Activated naive CD4-positive, alpha-beta T cell treated with anti-CD3 and anti-CD28 coated beads for 36 hours (primary cell): Measurements from ENCODE around the gene CMPK1. TPM values are rescaled to one million over a fixed set of nuclear protein-coding genes. Genes with fewer than 3 reads are reported as not detected.

Experiments
- CTCF ChIA-PET: fragments of 350-600 bp; sonication (Branson Sonifier 250); formaldehyde crosslinking; loops from one replicate; lab custom pipeline; 2021; ENCODE audit warnings: antibody characterized with exemption; lab: Charles Lee
- DNase-seq: peaks from one replicate; pipeline ENCODE4 v3.0.0-alpha.2; 2020
- H3K27ac Mint-ChIP-seq: one replicate; pipeline ENCODE4 v1.8.0; 2021; ENCODE audit warnings: mild to moderate bottlenecking, mixed read lengths
- H3K27me3 Mint-ChIP-seq: one replicate; pipeline ENCODE4 v1.8.0; 2021; ENCODE audit warnings: low read depth, mixed read lengths
- H3K36me3 Mint-ChIP-seq: one replicate; pipeline ENCODE4 v1.8.0; 2021; ENCODE audit warnings: low read depth, mixed read lengths
- H3K4me1 Mint-ChIP-seq: one replicate; pipeline ENCODE4 v1.8.0; 2021; ENCODE audit warnings: low read depth, mixed read lengths
- H3K4me3 Mint-ChIP-seq: one replicate; pipeline ENCODE4 v1.8.0; 2021; ENCODE audit warnings: mild to moderate bottlenecking, moderate library complexity, mixed read lengths
- H3K9me3 Mint-ChIP-seq: one replicate; pipeline ENCODE4 v1.8.0; 2021; ENCODE audit warnings: mixed read lengths
- intact Hi-C: fragments of 100-400 bp; cut with micrococcal nuclease; formaldehyde crosslinking; loops from one replicate; pipeline ENCODE4 v1.15.1; 2023
- total RNA-seq, 2 experiments: library from RNA; stranded (reverse); gene quantifications; one replicate each; pipeline ENCODE4 v1.2.3, GENCODE V29; 2021

CMPK1 gene
- total RNA-seq, 2 experiments from 2014 or later: 104 to 105 TPM

DNA sequence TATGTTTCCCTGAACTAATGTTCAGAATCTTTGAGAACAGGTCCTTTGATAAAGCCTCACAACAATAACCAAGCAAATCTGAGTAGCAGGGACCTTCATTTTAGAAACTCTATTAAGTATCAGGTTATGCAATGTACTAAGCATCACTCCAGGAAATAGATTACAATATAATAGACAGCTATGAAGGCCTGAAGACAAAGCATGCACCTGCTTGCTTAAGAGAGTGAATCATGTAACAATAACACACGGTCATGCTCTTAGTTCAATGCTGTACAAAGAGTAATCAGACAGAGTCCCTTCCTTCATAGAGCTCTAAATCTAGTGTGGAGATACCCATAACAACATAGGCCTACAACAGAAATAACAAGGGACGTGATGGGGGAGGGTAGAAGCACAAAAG, 8.1 kb upstream of the CMPK1 start:
- no peaks in the 10 kb centered on the region for H3K36me3 Mint-ChIP-seq
- H3K4me1 Mint-ChIP-seq: peaks cover 4% of the 10 kb centered on the region
- no peak overlapping the region for H3K4me3 Mint-ChIP-seq
- CTCF ChIA-PET: no interaction called here
- DNase-seq: no peak
- no peaks in the 10 kb centered on the region for H3K27me3 Mint-ChIP-seq
- H3K9me3 Mint-ChIP-seq: no peaks in the 10 kb centered on the region
- intact Hi-C loops: no loop called here
- no peak overlapping the region for H3K27ac Mint-ChIP-seq

DNA sequence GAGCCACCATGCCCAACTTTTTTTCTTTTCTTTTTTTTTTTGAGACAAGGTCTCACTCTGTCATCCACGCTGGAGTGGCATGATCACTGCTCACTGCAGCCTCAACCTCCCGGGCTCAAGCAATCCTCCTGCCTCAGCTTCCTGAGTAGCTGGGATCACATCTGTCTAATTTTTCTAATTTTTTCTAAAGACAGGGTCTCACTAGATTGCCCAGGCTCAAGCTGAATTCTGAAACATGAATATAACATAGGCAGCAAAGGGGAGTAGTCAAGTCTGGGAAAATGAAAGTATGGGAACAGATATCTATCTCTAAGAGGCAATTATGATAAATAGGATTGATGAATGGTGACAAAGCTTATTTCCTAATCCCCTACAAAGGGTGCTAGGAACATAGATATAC, 7.3 kb upstream of the CMPK1 start:
- no peak for DNase-seq
- intact Hi-C loops: no loop called here
- peaks cover 6% of the 10 kb centered on the region for H3K4me1 Mint-ChIP-seq
- H3K27me3 Mint-ChIP-seq: no peaks in the 10 kb centered on the region
- H3K4me3 Mint-ChIP-seq: no peak overlapping the region
- H3K36me3 Mint-ChIP-seq: no peaks in the 10 kb centered on the region
- CTCF ChIA-PET: no interaction called here
- no peaks in the 10 kb centered on the region for H3K9me3 Mint-ChIP-seq
- H3K27ac Mint-ChIP-seq: no peak overlapping the region

DNA sequence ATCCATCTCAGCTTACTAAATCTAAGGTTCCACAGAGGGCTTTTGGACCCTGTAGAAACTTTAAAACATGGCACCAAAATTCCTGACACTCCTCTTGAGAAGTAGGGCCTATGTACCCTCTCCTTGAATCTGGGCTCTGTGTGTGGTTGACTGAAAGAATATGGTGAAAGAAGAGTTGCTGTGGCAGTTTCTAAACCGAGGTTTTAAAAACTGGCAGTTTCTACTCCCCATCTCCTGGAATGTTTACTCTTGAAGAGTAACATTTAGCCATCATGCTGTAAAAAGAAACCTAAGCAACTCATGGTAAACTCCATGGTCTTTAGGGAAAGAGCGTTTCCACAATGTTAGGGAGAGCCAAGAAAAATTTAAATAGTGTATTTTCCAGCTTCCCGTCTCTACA, 4.6 kb upstream of the CMPK1 start:
- H3K4me3 Mint-ChIP-seq: no peak overlapping the region
- H3K36me3 Mint-ChIP-seq: no peaks in the 10 kb centered on the region
- peaks cover 6% of the 10 kb centered on the region for H3K4me1 Mint-ChIP-seq
- no peaks in the 10 kb centered on the region for H3K27me3 Mint-ChIP-seq
- no peak for DNase-seq
- H3K9me3 Mint-ChIP-seq: no peaks in the 10 kb centered on the region
- intact Hi-C loops: no loop called here
- peak overlapping the region; percentile 37 for H3K27ac Mint-ChIP-seq
- CTCF ChIA-PET: no interaction called here

DNA sequence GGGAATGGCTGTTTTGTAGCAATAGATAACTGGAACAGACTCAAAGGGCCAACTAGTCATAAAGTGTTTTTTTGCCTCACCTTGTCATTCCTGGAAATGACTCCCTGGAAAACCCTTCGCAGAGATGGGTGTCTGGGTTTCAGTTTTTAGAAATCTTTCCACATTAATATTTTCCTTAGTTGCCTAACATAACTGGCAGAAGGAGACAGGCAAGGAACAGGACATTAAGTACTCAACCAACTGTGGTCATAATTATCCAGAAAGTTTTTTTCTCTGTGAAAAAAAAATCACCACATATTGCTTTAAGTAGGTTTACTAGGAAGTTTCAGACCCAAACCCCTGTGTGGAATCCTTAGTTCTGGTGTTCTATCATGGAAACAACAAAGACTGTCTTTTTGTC, 3.4 kb upstream of the CMPK1 start:
- no peaks in the 10 kb centered on the region for H3K9me3 Mint-ChIP-seq
- intact Hi-C loops: no loop called here
- no peaks in the 10 kb centered on the region for H3K36me3 Mint-ChIP-seq
- H3K27ac Mint-ChIP-seq: no peak overlapping the region
- no peaks in the 10 kb centered on the region for H3K27me3 Mint-ChIP-seq
- peaks cover 12% of the 10 kb centered on the region for H3K4me1 Mint-ChIP-seq
- no peak overlapping the region for H3K4me3 Mint-ChIP-seq
- DNase-seq: no peak
- CTCF ChIA-PET: interaction anchor here (1.6 kb wide), 1 partner anchor 151 kb away, joined by 4 read pairs; no protein-coding TSS in a partner anchor

DNA sequence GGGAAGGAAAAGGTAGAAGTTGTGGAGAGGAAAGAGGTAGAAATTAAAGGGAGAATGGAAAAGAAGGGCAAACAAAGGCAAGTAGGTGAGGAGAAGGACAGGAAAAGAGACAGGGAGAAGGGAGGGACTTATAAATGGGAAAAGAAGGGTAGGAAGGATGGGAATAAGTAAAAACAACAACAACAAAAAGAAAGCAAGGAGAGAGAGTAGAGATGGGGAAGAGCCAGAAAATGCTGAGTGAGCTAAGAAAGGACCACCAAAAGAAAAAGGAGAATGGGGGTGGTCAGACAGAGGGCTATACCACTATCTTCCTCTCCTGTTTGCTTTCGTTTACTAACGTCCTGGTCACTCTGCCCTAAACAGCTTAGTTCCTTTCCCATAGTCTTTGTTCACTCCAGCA, 1.7 kb upstream of the CMPK1 start:
- CTCF ChIA-PET: interaction anchor here (0.7 to 3.3 kb wide), 4 partner anchors 14 to 389 kb away, joined by 3 to 12 read pairs (median 4); partner anchors contain the start of gene STIL
- Mint-ChIP-seq H3K27me3 (no peaks in the 10 kb centered on the region), H3K27ac (peak overlapping the region; percentile 15)

DNA sequence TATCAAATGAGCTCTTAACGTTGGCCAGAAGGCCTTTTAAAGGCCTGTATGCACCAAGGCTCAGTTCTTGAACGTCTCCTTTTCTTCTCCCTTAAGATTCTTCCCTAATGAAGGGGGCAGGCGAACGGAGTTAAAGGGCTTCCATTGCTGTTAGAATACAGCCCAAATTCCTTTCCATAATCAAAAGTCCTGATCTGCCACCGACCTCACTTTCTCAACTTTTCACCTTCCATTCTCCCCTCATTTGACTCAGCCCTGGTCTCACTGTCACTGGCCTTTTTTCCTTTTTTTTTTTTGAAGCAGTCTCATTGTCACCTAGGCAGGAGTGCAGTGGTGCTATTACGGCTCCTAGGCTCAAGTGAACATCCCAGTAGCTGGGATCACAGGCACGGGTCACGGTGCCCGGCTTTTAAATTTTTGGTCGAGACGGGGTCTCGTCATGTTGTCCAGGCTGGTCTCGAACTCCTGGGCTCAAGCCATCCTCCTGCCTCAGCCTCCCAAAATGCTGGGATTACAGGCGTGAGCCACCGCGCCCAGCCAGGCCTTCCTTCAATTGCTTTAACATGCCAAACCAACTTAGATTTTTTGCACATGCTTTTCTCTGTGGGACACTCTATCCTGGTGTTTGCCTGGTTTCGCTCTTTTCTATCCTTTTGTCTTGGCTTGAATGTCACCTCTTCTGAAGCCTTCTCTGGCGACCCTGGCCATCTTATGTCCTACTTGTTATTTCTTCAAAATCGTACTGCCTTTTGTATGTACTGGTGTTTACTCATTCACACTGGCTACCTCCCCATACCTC, 612 bp upstream of the CMPK1 start:
- intact Hi-C loops: loop anchor here (2.0 kb wide), 1 partner anchor 1646 kb away; the partner anchor contains the start of gene GPBP1L1
- no peak overlapping the region for H3K27ac Mint-ChIP-seq
- H3K4me1 Mint-ChIP-seq: peaks cover 17% of the 10 kb centered on the region
- DNase-seq: no peak
- no peaks in the 10 kb centered on the region for H3K27me3 Mint-ChIP-seq
- no peaks in the 10 kb centered on the region for H3K9me3 Mint-ChIP-seq
- no peak overlapping the region for H3K4me3 Mint-ChIP-seq
- peaks cover 3% of the 10 kb centered on the region for H3K36me3 Mint-ChIP-seq
- CTCF ChIA-PET: interaction anchor here (0.5 to 3.3 kb wide), 4 partner anchors 15 to 105 kb away, joined by 3 to 12 read pairs (median 4); partner anchors contain the start of genes FOXD2 and STIL

More for the DNA sequence above, 1.7 kb upstream of the CMPK1 start:
- H3K36me3 Mint-ChIP-seq: peaks cover 3% of the 10 kb centered on the region
- no peak overlapping the region for H3K4me3 Mint-ChIP-seq
- DNase-seq: no peak
- H3K9me3 Mint-ChIP-seq: no peaks in the 10 kb centered on the region
- intact Hi-C loops: loop anchor here (2.0 kb wide), 1 partner anchor 1645 kb away; the partner anchor contains the start of gene GPBP1L1
- peaks cover 16% of the 10 kb centered on the region for H3K4me1 Mint-ChIP-seq

DNA sequence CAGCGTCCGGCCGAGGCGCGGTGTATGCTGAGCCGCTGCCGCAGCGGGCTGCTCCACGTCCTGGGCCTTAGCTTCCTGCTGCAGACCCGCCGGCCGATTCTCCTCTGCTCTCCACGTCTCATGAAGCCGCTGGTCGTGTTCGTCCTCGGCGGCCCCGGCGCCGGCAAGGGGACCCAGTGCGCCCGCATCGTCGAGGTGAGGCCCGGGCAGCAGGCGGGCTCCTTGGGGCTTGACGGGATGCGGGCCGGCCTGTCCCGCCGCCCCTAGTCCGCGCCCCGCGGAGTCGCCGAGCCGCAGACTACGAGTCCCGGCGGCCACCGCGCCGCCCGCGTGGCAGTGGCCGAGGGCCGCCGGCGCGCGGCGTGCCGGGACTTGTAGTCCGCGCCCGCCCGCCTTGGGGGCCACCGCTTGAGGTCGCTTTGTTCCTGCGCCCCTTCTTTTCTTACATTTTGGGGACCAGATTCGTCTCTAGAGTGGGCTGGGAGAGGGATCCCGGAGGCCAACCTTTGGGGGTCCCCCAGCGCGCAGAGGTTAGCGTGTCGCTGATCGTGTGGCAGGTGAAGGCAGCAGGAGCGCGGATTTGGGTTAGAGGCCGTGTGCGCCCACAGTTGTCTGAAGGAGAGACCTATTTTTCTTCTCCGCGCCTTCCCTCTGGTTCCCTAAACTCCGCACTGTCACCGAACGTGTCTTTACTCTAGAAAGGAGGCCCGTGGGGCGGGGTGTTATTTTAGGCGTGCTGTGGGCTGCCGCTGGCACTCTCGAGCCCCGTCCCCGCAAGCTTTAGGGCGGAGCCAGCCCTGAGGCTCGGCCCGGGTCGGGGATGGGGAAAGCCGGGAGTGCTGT, 553 bp downstream of the CMPK1 start:
- H3K4me1 Mint-ChIP-seq: peaks cover 20% of the 10 kb centered on the region
- CTCF ChIA-PET: interaction anchor here (0.7 to 3.3 kb wide), 3 partner anchors 20 to 103 kb away, joined by 3 to 12 read pairs (median 3); partner anchors contain the start of genes FOXD2 and STIL
- no peaks in the 10 kb centered on the region for H3K9me3 Mint-ChIP-seq
- peak overlapping the region; percentile 88 for H3K4me3 Mint-ChIP-seq
- H3K27ac Mint-ChIP-seq: peak overlapping the region; percentile 93
- intact Hi-C loops: loop anchor here (1.0 to 2.0 kb wide), 6 partner anchors 17 to 1647 kb away; partner anchors contain the start of gene GPBP1L1
- peak; percentile 75 for DNase-seq
- peaks cover 3% of the 10 kb centered on the region for H3K36me3 Mint-ChIP-seq
- no peaks in the 10 kb centered on the region for H3K27me3 Mint-ChIP-seq

DNA sequence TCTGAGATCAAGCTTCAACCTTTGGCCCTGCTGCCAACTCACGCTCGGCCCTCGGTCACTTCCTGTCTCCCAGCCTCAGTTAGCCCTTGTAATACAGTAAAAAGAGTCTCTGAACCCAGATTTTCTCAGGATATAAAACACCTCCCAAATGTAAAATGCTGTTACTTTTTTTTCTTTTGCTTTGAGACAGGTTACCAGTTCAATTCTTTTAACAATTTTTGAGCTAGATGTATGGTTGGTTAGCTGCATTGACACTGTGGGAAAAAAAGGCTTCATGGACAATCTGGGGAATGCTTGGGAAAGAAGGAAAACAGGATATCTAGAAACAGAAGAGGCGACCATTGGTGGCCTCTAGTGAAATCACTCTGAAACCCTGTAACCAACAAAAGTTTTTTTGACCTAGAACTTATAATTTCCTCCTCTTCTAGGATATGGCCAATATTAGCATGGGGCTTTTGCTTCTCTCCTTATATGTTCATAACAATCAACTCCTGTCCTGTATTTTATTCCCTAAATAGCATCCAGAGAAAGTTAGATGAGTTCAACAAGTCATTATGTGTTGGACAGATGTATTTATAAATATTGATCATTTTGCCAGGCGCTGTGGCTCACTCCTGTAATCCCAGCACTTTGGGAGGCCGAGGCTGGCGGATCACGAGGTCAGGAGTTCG, 1.3 kb downstream of the CMPK1 start:
- Mint-ChIP-seq H3K27me3 (no peaks in the 10 kb centered on the region), H3K36me3 (peaks cover 8% of the 10 kb centered on the region), H3K4me3 (peak overlapping the region; percentile 88), H3K27ac (peak overlapping the region; percentile 93), H3K9me3 (no peaks in the 10 kb centered on the region), H3K4me1 (peaks cover 20% of the 10 kb centered on the region)
- CTCF ChIA-PET: interaction anchor here (0.7 to 3.3 kb wide), 2 partner anchors 21 to 102 kb away, joined by 3 to 12 read pairs; partner anchors contain the start of gene STIL
- intact Hi-C loops: loop anchor here (1.0 to 2.0 kb wide), 5 partner anchors 16 to 156 kb away; no protein-coding TSS in a partner anchor
- no peak for DNase-seq

DNA sequence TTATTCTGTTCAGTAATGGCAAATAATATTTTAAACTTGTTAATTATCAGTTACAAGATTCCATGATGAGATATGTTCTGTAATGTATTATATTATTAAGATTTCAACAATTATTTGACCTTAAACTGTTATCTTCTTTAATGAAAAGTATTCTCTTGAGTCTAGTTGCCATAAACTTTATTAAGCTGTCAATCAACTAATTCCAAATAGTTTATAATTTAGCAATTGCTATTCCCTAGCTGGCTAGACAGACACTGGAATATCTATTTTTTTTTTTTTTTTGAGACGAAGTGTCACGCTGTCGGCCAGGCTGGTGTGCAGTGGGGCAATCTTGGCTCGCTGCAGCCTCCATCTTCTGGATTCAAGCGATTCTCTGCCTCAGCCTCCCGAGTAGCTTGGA, 3.8 kb downstream of the CMPK1 start:
- H3K4me1 Mint-ChIP-seq: peaks cover 16% of the 10 kb centered on the region
- CTCF ChIA-PET: no interaction called here
- no peaks in the 10 kb centered on the region for H3K9me3 Mint-ChIP-seq
- no peak for DNase-seq
- intact Hi-C loops: no loop called here
- no peaks in the 10 kb centered on the region for H3K27me3 Mint-ChIP-seq
- no peak overlapping the region for H3K4me3 Mint-ChIP-seq
- peaks cover 13% of the 10 kb centered on the region for H3K36me3 Mint-ChIP-seq
- no peak overlapping the region for H3K27ac Mint-ChIP-seq

DNA sequence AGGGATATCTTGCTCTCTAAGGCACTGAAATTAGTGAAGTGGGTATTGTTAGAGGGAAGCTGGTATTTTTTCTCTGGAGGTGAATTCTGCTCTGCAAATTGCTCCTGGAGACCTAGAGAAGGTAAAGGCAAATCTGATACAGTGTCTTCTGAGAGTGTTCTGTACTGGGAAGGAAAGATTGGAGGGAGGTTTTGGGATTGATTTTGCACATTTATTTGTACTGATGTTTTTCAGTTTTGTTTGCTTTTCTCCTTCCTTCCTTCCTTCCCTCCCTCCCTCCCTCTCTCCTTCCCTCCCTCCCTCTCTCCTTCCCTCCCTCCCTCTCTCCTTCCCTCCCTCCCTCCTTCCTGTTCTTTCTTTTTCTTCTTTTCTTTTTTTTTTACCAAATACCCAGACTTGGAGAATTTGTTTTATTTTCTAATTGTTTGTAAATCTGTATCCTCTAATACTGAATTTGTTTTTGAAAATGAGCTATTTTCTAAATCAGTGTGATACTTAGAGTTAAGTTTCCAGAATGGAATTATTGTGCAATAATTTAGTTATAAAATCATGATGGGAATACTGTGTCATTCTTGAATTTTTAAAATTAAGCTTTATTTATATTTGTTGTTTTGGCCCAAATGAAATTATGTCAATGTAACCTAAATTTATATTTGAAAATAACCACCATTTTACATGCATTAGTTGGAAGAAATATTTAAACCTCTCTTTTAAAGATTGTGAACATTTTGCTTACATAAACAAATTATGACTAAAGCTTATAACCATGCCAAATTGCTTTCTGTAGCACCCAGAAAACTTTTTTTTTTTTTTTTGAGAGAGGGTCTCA, 4.9 kb downstream of the CMPK1 start:
- H3K9me3 Mint-ChIP-seq: no peaks in the 10 kb centered on the region
- CTCF ChIA-PET: interaction anchor here (0.6 to 1.1 kb wide), 5 partner anchors 24 to 664 kb away, joined by 3 to 5 read pairs (median 3); no protein-coding TSS in a partner anchor
- H3K27me3 Mint-ChIP-seq: no peaks in the 10 kb centered on the region
- no peak overlapping the region for H3K4me3 Mint-ChIP-seq
- no peak for DNase-seq
- H3K27ac Mint-ChIP-seq: no peak overlapping the region
- intact Hi-C loops: no loop called here
- peaks cover 14% of the 10 kb centered on the region for H3K36me3 Mint-ChIP-seq
- H3K4me1 Mint-ChIP-seq: peaks cover 16% of the 10 kb centered on the region

DNA sequence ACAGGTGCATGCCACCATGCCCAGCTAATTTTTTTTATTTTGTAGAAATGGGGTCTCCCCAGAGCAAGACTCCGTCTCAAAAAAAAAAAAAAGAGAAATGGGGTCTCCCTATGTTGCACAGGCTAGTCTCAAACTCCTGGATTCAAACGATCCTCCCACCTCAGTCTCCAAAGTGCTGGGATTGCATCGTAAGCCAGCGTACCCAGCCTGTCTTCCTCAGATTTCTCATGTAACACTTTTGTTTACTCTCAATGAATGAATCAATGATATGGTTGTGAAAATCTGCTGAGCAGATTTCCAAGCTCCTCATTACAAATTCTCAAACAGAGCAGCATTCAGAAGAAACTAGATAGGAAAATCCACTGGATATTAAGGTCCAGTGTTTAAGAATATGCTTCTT, 6.6 kb downstream of the CMPK1 start:
- no peaks in the 10 kb centered on the region for H3K27me3 Mint-ChIP-seq
- CTCF ChIA-PET: interaction anchor here (0.6 kb wide), 2 partner anchors 19 to 26 kb away, joined by 3 to 4 read pairs; no protein-coding TSS in a partner anchor
- no peak overlapping the region for H3K4me3 Mint-ChIP-seq
- intact Hi-C loops: no loop called here
- peaks cover 14% of the 10 kb centered on the region for H3K36me3 Mint-ChIP-seq
- H3K27ac Mint-ChIP-seq: no peak overlapping the region
- no peak for DNase-seq
- peaks cover 10% of the 10 kb centered on the region for H3K4me1 Mint-ChIP-seq
- H3K9me3 Mint-ChIP-seq: no peaks in the 10 kb centered on the region
